ENCODE measurements around the gene GBX2.

- TF ChIP-seq CTCF (IDR thresholded peaks at IDR 0.05; ENCODE audit: insufficient read depth, low read depth, low read length) (no peak), EZH2 (IDR thresholded peaks at IDR 0.05; ENCODE audit: insufficient read depth, low read length) (no peak)
Observed at GRCh38 chr2:236117861-236118269, 50.3 kb downstream of the GBX2 start.
